ENCODE data around the gene MRPS22. TPM values are rescaled to one million over a fixed set of nuclear protein-coding genes. Genes with fewer than 3 reads are reported as not detected.
A peak's percentile ranks its signal among the peaks of the same experiment; 100 is the strongest.

The MRPS22 gene
- polyA plus RNA-seq, 4 donors: 61.1 to 75.9 (median 65.6) TPM

DNA sequence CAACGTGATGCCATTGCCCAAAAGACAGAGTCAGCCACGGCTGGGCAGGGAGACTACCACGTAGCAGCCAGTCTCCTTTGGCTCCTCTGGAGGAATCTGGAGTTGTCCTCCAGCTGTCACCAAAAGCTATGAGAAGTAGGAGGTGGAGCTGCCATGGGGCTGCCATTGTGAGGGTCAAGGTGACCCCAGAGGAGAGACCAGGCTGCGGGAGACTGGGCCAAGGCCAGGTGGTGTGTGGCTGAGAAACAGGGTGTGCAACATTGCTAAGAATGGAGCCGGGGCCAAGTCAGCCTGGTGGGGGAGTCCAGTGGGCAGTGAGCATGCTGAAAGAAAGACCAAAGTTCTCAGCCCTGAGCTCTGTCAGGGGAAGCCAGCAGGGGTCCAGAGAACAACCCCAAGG lies 29.9 kb upstream of the MRPS22 start:
- peaks cover 0 to 6% (median 3%) of the 10 kb centered on the region in 3 donors for H3K27me3 ChIP-seq (ENCODE audit: control insufficient read depth in 3 of 3, insufficient read depth in 3 of 3, low read length in 3 of 3)
- H3K9me3 ChIP-seq (ENCODE audit: control insufficient read depth in 2 of 2, insufficient read depth in 1 of 2, low read depth in 1 of 2, low read length in 1 of 2): no peaks in the 10 kb centered on the region
- 74 to 85% (median 85%) methylated on average over 5 of the region's 5 CpGs for WGBS, 3 donors
- no peak overlapping the region for H3K27ac ChIP-seq (ENCODE audit: low read depth in 1 of 3, low read length in 2 of 3)
- FAIRE-seq (no peak), DNase-seq (no peak)
- H3K36me3 ChIP-seq (ENCODE audit: control insufficient read depth in 3 of 3, insufficient read depth in 2 of 3, low read depth in 1 of 3, low read length in 3 of 3): no peaks in the 10 kb centered on the region
- no peak overlapping the region for H3K4me3 ChIP-seq (ENCODE audit: low read depth in 1 of 3, low read length in 3 of 3)
- H3K4me1 ChIP-seq (ENCODE audit: control insufficient read depth in 3 of 3, insufficient read depth in 2 of 3, low read depth in 1 of 3, low read length in 2 of 3): no peaks in the 10 kb centered on the region

DNA sequence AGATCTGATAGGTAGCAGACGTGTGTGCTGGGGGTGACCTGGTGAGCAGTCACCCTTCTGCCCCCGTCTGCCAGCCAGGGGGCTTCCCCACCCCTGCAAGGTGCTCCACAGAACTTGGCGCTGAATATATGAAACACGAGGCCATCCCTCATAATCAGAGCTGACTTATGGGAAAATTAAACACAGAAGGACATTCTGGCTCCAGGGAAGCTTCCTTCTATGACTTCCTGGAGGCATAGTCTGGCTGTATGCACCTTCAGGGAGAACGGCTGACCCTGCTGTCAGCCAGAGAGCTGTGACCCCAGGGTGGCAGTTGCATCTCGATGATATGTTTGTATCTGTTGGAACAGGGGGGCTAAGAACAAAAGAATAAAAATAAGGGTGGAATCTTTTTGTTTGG lies 26.6 kb upstream of the MRPS22 start:
- no peak for FAIRE-seq

DNA sequence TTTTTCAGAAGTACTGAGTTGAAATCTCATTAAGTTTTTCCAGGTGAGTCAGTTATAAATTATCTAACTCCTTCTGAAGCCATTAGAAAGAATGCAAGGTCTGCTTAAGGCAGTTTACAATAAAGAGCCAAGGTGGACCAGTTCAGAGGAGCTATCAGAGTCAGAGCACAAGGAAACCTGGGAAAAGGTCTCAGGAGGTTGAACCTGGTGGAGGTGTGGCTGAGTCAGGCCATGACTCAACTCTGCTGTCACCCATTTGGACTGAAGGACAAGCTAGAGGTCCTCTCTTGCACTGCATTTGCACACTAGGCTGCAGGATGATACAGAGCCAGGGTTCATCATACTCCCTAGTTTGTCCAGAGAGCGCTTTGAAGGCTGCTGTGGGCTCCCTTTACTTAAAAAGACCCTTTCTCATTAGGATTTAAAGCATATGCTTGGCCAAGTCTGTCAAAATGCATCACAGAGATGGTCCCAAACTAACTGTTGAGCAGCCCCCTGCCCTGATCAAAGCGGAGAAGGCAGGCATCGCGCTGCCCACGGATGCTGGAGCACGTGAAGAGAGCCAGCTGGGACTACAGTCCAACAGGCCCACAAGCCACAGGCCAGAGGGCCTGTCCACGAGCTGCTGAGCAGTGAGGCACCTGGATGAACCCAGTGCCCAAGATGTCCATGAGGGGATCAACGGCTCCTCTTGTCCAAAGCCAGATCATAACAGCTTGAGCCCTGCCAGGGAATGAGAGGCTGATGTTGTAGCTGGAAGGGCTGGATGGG lies 26.0 kb upstream of the MRPS22 start:
- DNase-seq: peak in 1 of 2 donors; percentile 87
- WGBS, 3 donors: 86 to 92% (median 90%) methylated on average over 8 of the region's 8 CpGs
- no peak for FAIRE-seq

More for the DNA sequence above, 26.6 kb upstream of the MRPS22 start:
- Histone ChIP-seq H3K4me3 (ENCODE audit: low read depth in 1 of 3, low read length in 3 of 3) (no peak overlapping the region), H3K36me3 (ENCODE audit: control insufficient read depth in 3 of 3, insufficient read depth in 2 of 3, low read depth in 1 of 3, low read length in 3 of 3) (no peaks in the 10 kb centered on the region), H3K4me1 (ENCODE audit: control insufficient read depth in 3 of 3, insufficient read depth in 2 of 3, low read depth in 1 of 3, low read length in 2 of 3) (no peaks in the 10 kb centered on the region), H3K9me3 (ENCODE audit: control insufficient read depth in 2 of 2, insufficient read depth in 1 of 2, low read depth in 1 of 2, low read length in 1 of 2) (no peaks in the 10 kb centered on the region), H3K27me3 (ENCODE audit: control insufficient read depth in 3 of 3, insufficient read depth in 3 of 3, low read length in 3 of 3) (peaks cover 0 to 11% (median 6%) of the 10 kb centered on the region in 3 donors), H3K27ac (ENCODE audit: low read depth in 1 of 3, low read length in 2 of 3) (no peak overlapping the region)
- 48 to 63% (median 50%) methylated on average over 6 of the region's 6 CpGs for WGBS, 3 donors
- no peak for DNase-seq

DNA sequence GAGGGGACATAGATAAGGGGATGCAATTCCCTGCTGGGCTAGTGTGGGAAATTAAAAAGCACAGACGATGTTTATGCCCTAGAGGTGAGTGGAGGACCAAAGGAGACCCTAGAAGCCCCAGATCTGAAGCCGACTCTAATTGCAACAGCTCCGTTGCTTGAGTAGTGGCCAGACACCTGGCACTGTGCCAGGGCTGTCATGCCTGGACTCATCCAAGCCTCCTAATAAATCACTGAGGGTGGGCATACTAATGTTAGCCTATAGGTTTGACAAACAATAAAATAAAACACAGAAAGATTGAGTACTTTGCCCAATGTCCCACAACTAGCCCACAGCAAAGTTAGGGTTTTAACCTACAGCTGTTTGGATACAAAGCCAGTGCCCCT lies 25.4 kb upstream of the MRPS22 start:
- 53 to 70% (median 69%) methylated on average over 3 of the region's 3 CpGs for WGBS, 3 donors

More for the DNA sequence above, 26.0 kb upstream of the MRPS22 start:
- H3K27me3 ChIP-seq (ENCODE audit: control insufficient read depth in 3 of 3, insufficient read depth in 3 of 3, low read length in 3 of 3): peaks cover 0 to 11% (median 6%) of the 10 kb centered on the region in 3 donors
- no peaks in the 10 kb centered on the region for H3K9me3 ChIP-seq (ENCODE audit: control insufficient read depth in 2 of 2, insufficient read depth in 1 of 2, low read depth in 1 of 2, low read length in 1 of 2)
- no peaks in the 10 kb centered on the region for H3K4me1 ChIP-seq (ENCODE audit: control insufficient read depth in 3 of 3, insufficient read depth in 2 of 3, low read depth in 1 of 3, low read length in 2 of 3)
- H3K36me3 ChIP-seq (ENCODE audit: control insufficient read depth in 3 of 3, insufficient read depth in 2 of 3, low read depth in 1 of 3, low read length in 3 of 3): no peaks in the 10 kb centered on the region
- H3K4me3 ChIP-seq (ENCODE audit: low read depth in 1 of 3, low read length in 3 of 3): no peak overlapping the region
- no peak overlapping the region for H3K27ac ChIP-seq (ENCODE audit: low read depth in 1 of 3, low read length in 2 of 3)

DNA sequence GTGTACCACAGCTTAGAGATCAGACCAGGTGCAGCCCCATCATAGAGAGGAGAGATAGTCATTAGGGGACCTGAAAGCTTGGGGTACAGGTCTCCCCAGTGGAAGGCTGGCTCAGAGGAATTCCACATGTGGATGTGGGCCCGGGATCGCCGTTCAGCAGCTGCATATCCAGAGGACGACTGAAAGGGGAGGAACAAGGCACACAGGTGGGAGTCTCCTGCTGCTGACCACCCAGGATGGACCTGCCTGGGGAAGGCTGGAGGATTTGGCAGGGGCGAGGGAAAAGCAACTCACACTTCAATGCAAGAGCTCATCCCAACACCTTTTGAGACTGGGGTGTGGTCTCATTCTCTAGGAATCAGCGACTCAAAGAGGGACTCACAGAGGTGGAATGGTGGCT lies 25.0 kb upstream of the MRPS22 start:
- WGBS, 3 donors: 82 to 87% (median 84%) methylated on average over 6 of the region's 6 CpGs
- peaks cover 0 to 11% (median 3%) of the 10 kb centered on the region in 3 donors for H3K27me3 ChIP-seq (ENCODE audit: control insufficient read depth in 3 of 3, insufficient read depth in 3 of 3, low read length in 3 of 3)
- no peak for DNase-seq
- FAIRE-seq: no peak
- no peaks in the 10 kb centered on the region for H3K9me3 ChIP-seq (ENCODE audit: control insufficient read depth in 2 of 2, insufficient read depth in 1 of 2, low read depth in 1 of 2, low read length in 1 of 2)
- no peaks in the 10 kb centered on the region for H3K4me1 ChIP-seq (ENCODE audit: control insufficient read depth in 3 of 3, insufficient read depth in 2 of 3, low read depth in 1 of 3, low read length in 2 of 3)
- no peak overlapping the region for H3K27ac ChIP-seq (ENCODE audit: low read depth in 1 of 3, low read length in 2 of 3)
- no peaks in the 10 kb centered on the region for H3K36me3 ChIP-seq (ENCODE audit: control insufficient read depth in 3 of 3, insufficient read depth in 2 of 3, low read depth in 1 of 3, low read length in 3 of 3)
- no peak overlapping the region for H3K4me3 ChIP-seq (ENCODE audit: low read depth in 1 of 3, low read length in 3 of 3)

More for the DNA sequence above, 25.4 kb upstream of the MRPS22 start:
- no peak for FAIRE-seq
- H3K4me1 ChIP-seq (ENCODE audit: control insufficient read depth in 3 of 3, insufficient read depth in 2 of 3, low read depth in 1 of 3, low read length in 2 of 3): no peaks in the 10 kb centered on the region
- DNase-seq: no peak
- H3K4me3 ChIP-seq (ENCODE audit: low read depth in 1 of 3, low read length in 3 of 3): no peak overlapping the region
- no peak overlapping the region for H3K27ac ChIP-seq (ENCODE audit: low read depth in 1 of 3, low read length in 2 of 3)
- H3K36me3 ChIP-seq (ENCODE audit: control insufficient read depth in 3 of 3, insufficient read depth in 2 of 3, low read depth in 1 of 3, low read length in 3 of 3): no peaks in the 10 kb centered on the region
- no peaks in the 10 kb centered on the region for H3K9me3 ChIP-seq (ENCODE audit: control insufficient read depth in 2 of 2, insufficient read depth in 1 of 2, low read depth in 1 of 2, low read length in 1 of 2)
- H3K27me3 ChIP-seq (ENCODE audit: control insufficient read depth in 3 of 3, insufficient read depth in 3 of 3, low read length in 3 of 3): peaks cover 0 to 11% (median 6%) of the 10 kb centered on the region in 3 donors

DNA sequence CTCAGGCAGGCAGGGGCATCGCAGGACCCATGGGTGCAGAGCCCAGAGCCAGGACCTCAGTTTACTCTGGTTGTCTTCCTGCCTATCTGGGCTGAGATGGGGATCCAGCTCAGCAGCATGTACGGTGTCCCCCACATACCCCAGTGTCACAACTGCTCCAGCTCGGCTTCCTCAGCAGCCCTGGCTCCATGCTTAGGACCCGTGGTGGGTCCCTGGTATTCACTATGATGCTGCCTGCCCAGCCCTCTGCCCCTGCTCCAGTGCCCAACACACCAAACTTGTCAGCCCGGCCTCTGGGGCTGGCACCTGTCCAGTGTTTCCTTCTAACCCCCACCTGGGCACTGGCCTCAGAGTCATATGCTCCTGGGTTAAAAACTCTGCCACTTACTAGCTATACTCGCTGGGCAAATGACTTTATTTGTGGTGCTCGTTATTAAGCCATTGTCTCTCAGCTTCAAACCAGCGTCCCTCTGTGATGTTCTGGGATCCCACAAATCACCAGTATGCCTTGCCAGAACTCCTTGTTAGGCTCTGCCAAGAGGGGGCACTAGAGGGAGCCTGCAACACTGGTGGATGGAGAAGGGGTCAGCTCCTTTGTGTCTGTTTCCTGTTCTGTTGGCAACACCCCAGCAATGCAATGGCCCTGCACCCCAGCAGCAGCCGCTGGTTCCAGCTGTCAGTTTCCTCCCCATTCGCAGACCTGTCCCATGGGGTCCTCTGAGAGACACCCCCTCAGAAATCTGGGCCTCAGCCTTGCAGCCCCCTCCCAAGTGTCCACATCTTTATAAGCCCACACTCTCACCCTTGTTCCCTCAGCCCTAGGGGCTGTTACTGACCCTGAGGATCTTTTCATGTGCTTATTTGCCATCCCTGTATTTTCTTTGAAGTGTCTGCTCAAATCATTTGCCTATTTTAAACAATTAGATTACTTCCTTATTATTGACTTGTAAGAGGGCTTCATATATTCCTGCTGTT lies 24.1 kb upstream of the MRPS22 start:
- WGBS, 3 donors: 69 to 75% (median 73%) methylated on average over 10 of the region's 10 CpGs
- Histone ChIP-seq H3K36me3 (ENCODE audit: control insufficient read depth in 3 of 3, insufficient read depth in 2 of 3, low read depth in 1 of 3, low read length in 3 of 3) (no peaks in the 10 kb centered on the region), H3K4me1 (ENCODE audit: control insufficient read depth in 3 of 3, insufficient read depth in 2 of 3, low read depth in 1 of 3, low read length in 2 of 3) (no peaks in the 10 kb centered on the region), H3K9me3 (ENCODE audit: control insufficient read depth in 2 of 2, insufficient read depth in 1 of 2, low read depth in 1 of 2, low read length in 1 of 2) (no peaks in the 10 kb centered on the region), H3K27ac (ENCODE audit: low read depth in 1 of 3, low read length in 2 of 3) (no peak overlapping the region), H3K4me3 (ENCODE audit: low read depth in 1 of 3, low read length in 3 of 3) (no peak overlapping the region), H3K27me3 (ENCODE audit: control insufficient read depth in 3 of 3, insufficient read depth in 3 of 3, low read length in 3 of 3) (peaks cover 0 to 11% (median 0%) of the 10 kb centered on the region in 3 donors)
- DNase-seq: no peak
- FAIRE-seq: no peak

DNA sequence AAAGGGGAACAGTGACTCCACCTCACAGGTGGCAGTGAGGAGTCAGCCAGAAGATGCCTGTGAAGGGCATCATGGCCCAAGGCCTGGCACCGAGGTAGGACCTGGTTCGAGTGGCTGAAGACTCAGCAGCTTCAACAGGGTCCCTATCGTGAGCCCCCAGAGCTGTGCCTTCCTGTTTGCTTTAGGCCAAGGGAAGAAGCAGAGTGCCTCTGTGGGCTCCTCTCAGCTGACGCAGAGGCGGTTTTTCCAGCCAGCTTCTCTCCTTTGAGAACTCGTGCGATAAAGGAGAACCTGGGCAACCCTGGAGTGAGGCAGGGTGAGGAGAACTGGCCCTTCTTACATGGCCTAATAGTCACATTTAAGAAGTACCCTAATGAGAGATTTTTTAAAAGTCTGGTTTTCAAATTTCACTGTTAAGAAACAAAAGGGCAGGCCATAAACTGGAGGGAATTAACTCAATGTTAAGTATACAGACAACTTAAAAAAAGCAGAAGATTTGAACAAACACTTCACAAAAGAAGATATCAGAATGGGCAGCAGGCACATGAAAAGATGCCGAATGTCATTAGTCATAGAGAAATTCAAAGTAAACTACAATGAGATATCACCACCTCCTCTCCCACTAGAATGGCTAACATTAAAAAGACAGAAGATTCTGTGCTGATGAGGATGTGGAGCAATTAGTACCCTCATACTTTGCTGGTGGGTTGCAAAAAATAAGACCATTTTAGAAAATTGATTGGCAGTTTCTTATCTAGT lies 23.1 kb upstream of the MRPS22 start:
- FAIRE-seq (no peak), DNase-seq (no peak)
- no peaks in the 10 kb centered on the region for H3K4me1 ChIP-seq (ENCODE audit: control insufficient read depth in 3 of 3, insufficient read depth in 2 of 3, low read depth in 1 of 3, low read length in 2 of 3)
- 79 to 89% (median 83%) methylated on average over 8 of the region's 8 CpGs for WGBS, 3 donors
- no peak overlapping the region for H3K27ac ChIP-seq (ENCODE audit: low read depth in 1 of 3, low read length in 2 of 3)
- H3K27me3 ChIP-seq (ENCODE audit: control insufficient read depth in 3 of 3, insufficient read depth in 3 of 3, low read length in 3 of 3): peaks cover 0 to 11% (median 0%) of the 10 kb centered on the region in 3 donors
- no peaks in the 10 kb centered on the region for H3K9me3 ChIP-seq (ENCODE audit: control insufficient read depth in 2 of 2, insufficient read depth in 1 of 2, low read depth in 1 of 2, low read length in 1 of 2)
- H3K4me3 ChIP-seq (ENCODE audit: low read depth in 1 of 3, low read length in 3 of 3): no peak overlapping the region
- no peaks in the 10 kb centered on the region for H3K36me3 ChIP-seq (ENCODE audit: control insufficient read depth in 3 of 3, insufficient read depth in 2 of 3, low read depth in 1 of 3, low read length in 3 of 3)

DNA sequence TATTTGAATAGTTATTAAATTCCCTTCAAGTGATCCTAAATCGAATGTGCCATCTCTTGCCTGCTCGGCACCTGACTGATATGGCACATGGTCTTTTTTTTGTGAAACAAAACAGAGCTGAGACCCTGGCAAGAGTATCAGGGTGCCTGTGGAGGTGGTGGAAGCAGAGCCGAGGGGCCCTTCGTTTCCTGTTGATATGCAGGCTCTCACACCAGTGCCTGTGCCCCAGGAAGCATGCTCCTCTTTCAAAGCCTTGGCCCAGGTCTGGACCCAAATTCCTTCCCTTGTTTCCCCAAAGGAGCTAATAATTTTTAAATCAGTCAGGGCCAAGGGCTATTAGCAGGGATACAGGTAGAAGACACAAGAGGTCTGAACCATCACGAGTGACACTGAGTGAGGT lies 21.5 kb upstream of the MRPS22 start:
- Histone ChIP-seq H3K27me3 (ENCODE audit: control insufficient read depth in 3 of 3, insufficient read depth in 3 of 3, low read length in 3 of 3) (peaks cover 0 to 11% (median 0%) of the 10 kb centered on the region in 3 donors), H3K27ac (ENCODE audit: low read depth in 1 of 3, low read length in 2 of 3) (no peak overlapping the region), H3K4me3 (ENCODE audit: low read depth in 1 of 3, low read length in 3 of 3) (no peak overlapping the region), H3K4me1 (ENCODE audit: control insufficient read depth in 3 of 3, insufficient read depth in 2 of 3, low read depth in 1 of 3, low read length in 2 of 3) (no peaks in the 10 kb centered on the region), H3K9me3 (ENCODE audit: control insufficient read depth in 2 of 2, insufficient read depth in 1 of 2, low read depth in 1 of 2, low read length in 1 of 2) (no peaks in the 10 kb centered on the region), H3K36me3 (ENCODE audit: control insufficient read depth in 3 of 3, insufficient read depth in 2 of 3, low read depth in 1 of 3, low read length in 3 of 3) (no peaks in the 10 kb centered on the region)
- WGBS, 3 donors: 68 to 90% (median 74%) methylated on average over 5 of the region's 5 CpGs
- DNase-seq (no peak), FAIRE-seq (no peak)

Data from small intestine (tissue), 7 donors.